SU-DHL-6 (cell line): ENCODE results near the gene ARL4D.
"Not testable (repeated sequence)": the region's sequence is repeated elsewhere in the genome, so short reads cannot be mapped to it uniquely, and the experiment has no call there.

Experiments
- H2AFZ ChIP-seq: fragments of 200-600 bp; sonication (generic); 2 replicates; pipeline ENCODE4 v1.6.1; 2014; ENCODE audit warnings: low read depth, mild to moderate bottlenecking, moderate library complexity, mixed read lengths, antibody characterized with exemption, low read length; ENCODE audit not compliant: severe bottlenecking
- H3F3A ChIP-seq: fragments of 200-600 bp; shearing (Covaris generic); 2 replicates; pipeline ENCODE4 v1.6.0; 2016; ENCODE audit warnings: antibody characterized with exemption, mild to moderate bottlenecking; ENCODE audit not compliant: insufficient read depth
- H3K27ac ChIP-seq: fragments of 200-600 bp; sonication (generic); 2 replicates; pipeline ENCODE4 v1.5.1; 2016; ENCODE audit warnings: low read depth, mild to moderate bottlenecking, low read length, moderate library complexity, mixed read lengths
- H3K27me3 ChIP-seq: fragments of 200-600 bp; sonication (generic), shearing (Covaris generic); 2 replicates; pipeline ENCODE4 v1.6.0; 2014; ENCODE audit warnings: mild to moderate bottlenecking, low read length
- H3K36me3 ChIP-seq: fragments of 200-600 bp; sonication (generic); 2 replicates; pipeline ENCODE4 v1.6.1; 2014; ENCODE audit warnings: mild to moderate bottlenecking, low read length, mixed read lengths
- H3K4me2 ChIP-seq: fragments of 300-600, 200-600 bp; shearing (Covaris generic), sonication (generic); 2 replicates; pipeline ENCODE4 v1.6.0; 2014; ENCODE audit warnings: low read length, low read depth, mild to moderate bottlenecking; ENCODE audit not compliant: poor library complexity, severe bottlenecking
- H3K4me3 ChIP-seq: fragments of 200-600 bp; sonication (generic); 2 replicates; pipeline ENCODE4 v1.5.1; 2014; ENCODE audit warnings: antibody characterized with exemption, low read length, mild to moderate bottlenecking, mixed read lengths; ENCODE audit not compliant: insufficient read depth, poor library complexity, severe bottlenecking
- H3K79me2 ChIP-seq: fragments of 200-600 bp; sonication (generic); 2 replicates; pipeline ENCODE4 v1.6.1; 2014; ENCODE audit warnings: mild to moderate bottlenecking, low read length, moderate library complexity; ENCODE audit not compliant: insufficient read depth
- H3K9ac ChIP-seq: fragments of 200-600 bp; sonication (generic); 2 replicates; pipeline ENCODE4 v1.7.0; 2014; ENCODE audit warnings: mild to moderate bottlenecking, low read length
- H3K9me2 ChIP-seq: fragments of 200-600 bp; sonication (generic); replicated peaks from 2 replicates; pipeline ENCODE4 v1.6.1; 2014; ENCODE audit warnings: low read length; ENCODE audit not compliant: insufficient read depth
- H3K9me3 ChIP-seq: fragments of 200-600 bp; sonication (generic); 2 replicates; pipeline ENCODE4 v1.6.1; 2014; ENCODE audit warnings: low read length, mixed read lengths; ENCODE audit not compliant: insufficient read depth
- H4K20me1 ChIP-seq: fragments of 200-600 bp; sonication (generic); 2 replicates; pipeline ENCODE4 v1.6.1; 2014; ENCODE audit warnings: low read depth, mild to moderate bottlenecking, antibody characterized with exemption, low read length, moderate library complexity, mixed read lengths
- CTCF ChIP-seq: fragments of 200-600 bp; sonication (generic); IDR thresholded peaks from one replicate; pipeline ENCODE4 v1.5.1; 2017; ENCODE audit warnings: antibody characterized with exemption, mild to moderate bottlenecking, low read length, moderate library complexity; ENCODE audit not compliant: insufficient read depth, poor library complexity, severe bottlenecking
- EZH2phosphoT487 ChIP-seq: fragments of 200-600 bp; sonication (generic), shearing (Covaris generic); conservative IDR thresholded peaks from 2 replicates; pipeline ENCODE4 v1.6.1; 2018; ENCODE audit warnings: mild to moderate bottlenecking, antibody characterized with exemption, low read length, moderate library complexity, mixed read lengths

Gene ARL4D

GRCh38 chr17:43371227-43371821, 27.5 kb upstream of the ARL4D start:
- Histone ChIP-seq H3K36me3 (no peaks in the 10 kb centered on the region), H3K4me2 (no peak overlapping the region), H3K9me3 (no peaks in the 10 kb centered on the region), H3K9me2 (no peaks in the 10 kb centered on the region), H3K9ac (no peak overlapping the region), H3F3A (0 out of 2 replicates have a peak, but pooled peaks cover 7% of the 10 kb centered on the region), H3K4me3 (no peak overlapping the region), H3K27ac (no peak overlapping the region), H3K79me2 (no peaks in the 10 kb centered on the region), H3K27me3 (no peaks in the 10 kb centered on the region), H4K20me1 (no peaks in the 10 kb centered on the region), H2AFZ (no peak overlapping the region)
- no peak for TF ChIP-seq CTCF
- TF ChIP-seq EZH2phosphoT487: no peak

GRCh38 chr17:43372273-43372911, 26.4 kb upstream of the ARL4D start:
- no peak overlapping the region for H3K27ac ChIP-seq
- TF ChIP-seq CTCF (no peak), EZH2phosphoT487 (no peak)
- no peak overlapping the region for H3K4me3 ChIP-seq
- H3K4me2 ChIP-seq: no peak overlapping the region
- H3F3A ChIP-seq: 0 out of 2 replicates have a peak, but pooled peaks cover 3% of the 10 kb centered on the region
- no peaks in the 10 kb centered on the region for H3K9me2 ChIP-seq
- no peaks in the 10 kb centered on the region for H4K20me1 ChIP-seq
- H2AFZ ChIP-seq: no peak overlapping the region
- H3K36me3 ChIP-seq: no peaks in the 10 kb centered on the region
- H3K27me3 ChIP-seq: no peaks in the 10 kb centered on the region
- no peaks in the 10 kb centered on the region for H3K9me3 ChIP-seq
- H3K9ac ChIP-seq: no peak overlapping the region
- no peaks in the 10 kb centered on the region for H3K79me2 ChIP-seq

- TF ChIP-seq CTCF (no peak), EZH2phosphoT487 (no peak)
- Histone ChIP-seq H3K36me3 (no peaks in the 10 kb centered on the region), H4K20me1 (no peaks in the 10 kb centered on the region), H3K4me3 (no peak overlapping the region), H3K27me3 (no peaks in the 10 kb centered on the region), H3F3A (no peaks in the 10 kb centered on the region), H3K9ac (no peak overlapping the region), H3K79me2 (no peaks in the 10 kb centered on the region), H3K9me2 (no peaks in the 10 kb centered on the region), H2AFZ (no peak overlapping the region), H3K4me2 (no peak overlapping the region), H3K9me3 (no peaks in the 10 kb centered on the region), H3K27ac (no peak overlapping the region)
Measured at GRCh38 chr17:43373356-43373755, 25.4 kb upstream of the ARL4D start.

GRCh38 chr17:43375915-43376314, 22.9 kb upstream of the ARL4D start:
- not testable (repeated sequence) for H3K9ac ChIP-seq, H3K27ac ChIP-seq, H3K27me3 ChIP-seq, H3K36me3 ChIP-seq, H4K20me1 ChIP-seq, H2AFZ ChIP-seq, H3K4me2 ChIP-seq, H3K79me2 ChIP-seq, H3K4me3 ChIP-seq, H3K9me2 ChIP-seq, H3F3A ChIP-seq
- peaks cover 12% of the 10 kb centered on the region; the same call in 1 of the 2 replicates for H3K9me3 ChIP-seq
